ENCODE measurements around the gene NKAPL. TPM values are rescaled to one million over a fixed set of nuclear protein-coding genes. Genes with fewer than 3 reads are reported as not detected.

The NKAPL gene
- total RNA-seq, 2 experiments from 2014 or later = not detected

Other genes with a start within 250 kb of the NKAPL start
- under 1 TPM; 0.84 to 0.97 TPM for gene ZNF165, start 178.7 kb upstream of the NKAPL start, total RNA-seq
- gene ZSCAN16, start 134.7 kb upstream of the NKAPL start, total RNA-seq = 1 to 10 TPM; 2.9 to 4.5 TPM
- 10 to 100 TPM; 17.6 to 18.7 TPM for gene ZKSCAN8, start 117.4 kb upstream of the NKAPL start, total RNA-seq
- 1 to 10 TPM; 4.1 to 4.5 TPM for gene ZSCAN9, start 34.0 kb upstream of the NKAPL start, total RNA-seq
- gene ZKSCAN4, start 7.0 kb upstream of the NKAPL start, total RNA-seq = 1 to 10 TPM; 6.9 to 7.7 TPM
- gene ZSCAN26, start 7.8 kb downstream of the NKAPL start, total RNA-seq = 1 to 10 TPM; 6.7 to 9.7 TPM
- gene PGBD1, start 22.3 kb downstream of the NKAPL start, total RNA-seq = 1 to 10 TPM; 3.6 to 4.0 TPM
- gene ZSCAN31, start 76.9 kb downstream of the NKAPL start, total RNA-seq = under 1 TPM; 0.68 to 0.78 TPM
- gene ZKSCAN3, start 90.7 kb downstream of the NKAPL start, total RNA-seq = 1 to 10 TPM; 4.6 to 5.0 TPM
- gene ZSCAN12, start 140.4 kb downstream of the NKAPL start, total RNA-seq = 10 to 100 TPM; 10.8 to 11.4 TPM
- under 1 TPM; 0.79 to 0.83 TPM for gene ZSCAN23, start 184.2 kb downstream of the NKAPL start, total RNA-seq